HG02571 (cell line): ENCODE measurements around the gene ALX3.
"Not testable (repeated sequence)": the region's sequence is repeated elsewhere in the genome, so short reads cannot be mapped to it uniquely, and the experiment has no call there.

ENCODE experiments used
- ATAC-seq: cut with Tn5 transposase; IDR thresholded peaks from one replicate; pipeline ENCODE4 v1.9.1; 2021; ENCODE audit warnings: mild to moderate bottlenecking, moderate library complexity; ENCODE audit not compliant: unreplicated experiment

The ALX3 gene

GRCh38 chr1:110048923-110049601 lies 21.4 kb downstream of the ALX3 start:
- ATAC-seq, result no peak

GRCh38 chr1:110048240-110048639 lies 22.2 kb downstream of the ALX3 start:
- no peak for ATAC-seq

GRCh38 chr1:110047463-110047862 lies 23.0 kb downstream of the ALX3 start:
- no peak for ATAC-seq

GRCh38 chr1:110043016-110043415 lies 27.5 kb downstream of the ALX3 start:
- ATAC-seq, result no peak

- no peak for ATAC-seq
Measured at GRCh38 chr1:110040548-110040947, 29.9 kb downstream of the ALX3 start.

GRCh38 chr1:110039641-110040040 lies 30.8 kb downstream of the ALX3 start:
- ATAC-seq, result no peak

- ATAC-seq, result no peak
Measured at GRCh38 chr1:110038271-110038670, 32.2 kb downstream of the ALX3 start.

GRCh38 chr1:110035236-110035752 lies 35.2 kb downstream of the ALX3 start:
- ATAC-seq, result no peak

- peak; percentile 88 for ATAC-seq
Measured at GRCh38 chr1:110034451-110035235, 35.8 kb downstream of the ALX3 start, which contains the start of gene STRIP1. STRIP1 (plus strand) TSS chr1:110034624; CDS start chr1:110034638, 14 bp downstream.

- ATAC-seq, result no peak
Measured at GRCh38 chr1:110034040-110034450, 36.4 kb downstream of the ALX3 start.

- ATAC-seq, result no peak
Measured at GRCh38 chr1:110033421-110033820, 37.1 kb downstream of the ALX3 start.

- ATAC-seq, result no peak
Measured at GRCh38 chr1:110032327-110032726, 38.1 kb downstream of the ALX3 start.

- not testable (repeated sequence) for ATAC-seq
Measured at GRCh38 chr1:110030687-110031086, 39.8 kb downstream of the ALX3 start.

- ATAC-seq, result no peak
Measured at GRCh38 chr1:110024613-110025012, 45.9 kb downstream of the ALX3 start.

- no peak for ATAC-seq
Measured at GRCh38 chr1:110021285-110021684, 49.2 kb downstream of the ALX3 start.

- ATAC-seq, result no peak
Measured at GRCh38 chr1:110019770-110020169, 50.7 kb downstream of the ALX3 start.

- no peak for ATAC-seq
Measured at GRCh38 chr1:110018396-110018795, 52.1 kb downstream of the ALX3 start.

GRCh38 chr1:110017792-110018191 lies 52.7 kb downstream of the ALX3 start:
- no peak for ATAC-seq

- ATAC-seq, result peak; percentile 35
Measured at GRCh38 chr1:110012100-110012780, 58.2 kb downstream of the ALX3 start.

- ATAC-seq, result peak; percentile 97
Measured at GRCh38 chr1:110011527-110012041, 58.9 kb downstream of the ALX3 start.
